B cell (primary cell): ENCODE measurements around the gene COX17. TPM values are rescaled to one million over a fixed set of nuclear protein-coding genes. Genes with fewer than 3 reads are reported as not detected.

Source experiments
- ATAC-seq: fragments of 200-7000 bp; cut with Tn5 transposase; one replicate; pipeline ENCODE4 v1.10.0; 2021; ENCODE audit warnings: low read depth, mild to moderate bottlenecking, moderate number of reproducible peaks, moderate library complexity
- CTCF ChIA-PET: fragments of 350-600 bp; sonication (Branson Sonifier 250); formaldehyde crosslinking; loops from one replicate; lab custom pipeline; 2021; ENCODE audit warnings: antibody characterized with exemption, inconsistent platforms; lab: Charles Lee
- POLR2A ChIA-PET: fragments of 350-600 bp; sonication (Branson Sonifier 250); formaldehyde crosslinking; loops from one replicate; lab custom pipeline; 2021; ENCODE audit warnings: antibody characterized with exemption; lab: Charles Lee
- DNase-seq: peaks from one replicate; pipeline ENCODE4 v3.0.0; 2013
- H2AFZ ChIP-seq: 2 replicates; pipeline ENCODE4 v1.6.1; 2012; ENCODE audit warnings: mild to moderate bottlenecking, low read depth, low read length; ENCODE audit not compliant: insufficient read depth, poor library complexity, severe bottlenecking
- H3K27ac ChIP-seq, 2 donors: 1 replicate in 1 of 2; 2 replicates in 1 of 2; pipeline ENCODE4 v1.5.1; 2012 to 2013; ENCODE audit warnings: low read length in 2 of 2, mild to moderate bottlenecking in 2 of 2, moderate library complexity in 1 of 2
- H3K27me3 ChIP-seq, 4 experiments: fragments of 200-600 bp in 1 of 4; sonication (generic) in 1 of 4; replicated peaks in 1 of 4; 1 replicate in 2 of 4; 2 replicates in 2 of 4; pipeline versions ENCODE4 v1.6.1 to v1.7.0; 2013 to 2016; ENCODE audit warnings: low read length in 3 of 4, mild to moderate bottlenecking in 2 of 4, mixed read lengths in 1 of 4, moderate library complexity in 1 of 4; ENCODE audit not compliant: insufficient read depth in 4 of 4, control insufficient read depth in 3 of 4; ENCODE audit errors: control extremely low read depth in 1 of 4
- H3K36me3 ChIP-seq, 2 experiments: replicated peaks in 1 of 2; 1 replicate in 1 of 2; 2 replicates in 1 of 2; pipeline versions ENCODE4 v1.6.1 to v1.7.1; 2013; ENCODE audit warnings: low read length in 1 of 2; ENCODE audit not compliant: insufficient read depth in 2 of 2, control insufficient read depth in 1 of 2; ENCODE audit errors: control extremely low read depth in 1 of 2, extremely low read depth in 1 of 2
- H3K4me1 ChIP-seq, 2 donors: fragments of 200-600 bp in 1 of 2; sonication (generic) in 1 of 2; 1 replicate in 1 of 2; 2 replicates in 1 of 2; pipeline versions ENCODE4 v1.5.1 to v1.6.1; 2013 to 2017; ENCODE audit warnings: low read length in 2 of 2; ENCODE audit not compliant: control insufficient read depth in 2 of 2, insufficient read depth in 2 of 2
- H3K4me2 ChIP-seq: replicated peaks from 2 replicates; pipeline ENCODE3; 2012; ENCODE audit warnings: mild to moderate bottlenecking, low read depth, low read length; ENCODE audit not compliant: poor library complexity, severe bottlenecking
- H3K4me3 ChIP-seq, 5 experiments: fragments of 200-600 bp in 1 of 5; sonication (generic) in 1 of 5; 1 replicate in 3 of 5; 2 replicates in 2 of 5; pipeline versions ENCODE4 v1.5.1 to v1.7.0; 2011 to 2016; ENCODE audit warnings: low read length in 4 of 5, mild to moderate bottlenecking in 4 of 5, low read depth in 2 of 5, control low read depth in 1 of 5, moderate library complexity in 1 of 5; ENCODE audit not compliant: insufficient read depth in 1 of 5; ENCODE audit errors: control extremely low read depth in 1 of 5, extremely low read depth in 1 of 5
- H3K79me2 ChIP-seq: fragments of 200-600 bp; sonication (generic); one replicate; pipeline ENCODE4 v1.6.0; 2016; ENCODE audit warnings: low read length; ENCODE audit not compliant: control insufficient read depth, insufficient read depth
- H3K9ac ChIP-seq: fragments of 200-600 bp; sonication (generic); 2 replicates; pipeline ENCODE4 v1.6.1; 2017; ENCODE audit warnings: mild to moderate bottlenecking, low read length, moderate library complexity
- H3K9me3 ChIP-seq, 3 donors: one replicate each; pipeline versions ENCODE4 v1.6.1 to v1.7.1; 2013; ENCODE audit warnings: low read length in 2 of 3; ENCODE audit not compliant: control insufficient read depth in 2 of 3, insufficient read depth in 1 of 3; ENCODE audit errors: control extremely low read depth in 1 of 3
- H4K20me1 ChIP-seq: 2 replicates; pipeline ENCODE4 v1.6.0; 2012; ENCODE audit warnings: mild to moderate bottlenecking, low read length; ENCODE audit not compliant: insufficient read depth, control insufficient read depth, poor library complexity, severe bottlenecking
- H3K27ac Mint-ChIP-seq: one replicate; pipeline ENCODE4 v1.8.0; 2021; ENCODE audit warnings: mixed read lengths
- H3K27me3 Mint-ChIP-seq: one replicate; pipeline ENCODE4 v1.8.0; 2021; ENCODE audit warnings: mixed read lengths
- H3K4me1 Mint-ChIP-seq: one replicate; pipeline ENCODE4 v1.8.0; 2021; ENCODE audit warnings: mixed read lengths
- H3K4me3 Mint-ChIP-seq: one replicate; pipeline ENCODE4 v1.8.0; 2021; ENCODE audit warnings: mixed read lengths
- H3K9me3 Mint-ChIP-seq: one replicate; pipeline ENCODE4 v1.8.0; 2022; ENCODE audit warnings: mixed read lengths; ENCODE audit not compliant: insufficient read depth
- CTCF ChIP-seq: fragments of 200-600 bp; IDR thresholded peaks from one replicate; pipeline ENCODE4 v1.8.0; 2022; ENCODE audit warnings: antibody characterized with exemption, mild to moderate bottlenecking
- EZH2 ChIP-seq: IDR thresholded peaks from 2 replicates; pipeline ENCODE4 v1.6.1; 2012; ENCODE audit warnings: borderline replicate concordance, low read depth, mild to moderate bottlenecking, moderate library complexity, low read length; ENCODE audit not compliant: insufficient read depth, poor library complexity, severe bottlenecking
- WGBS: methylation state at CpG from one replicate; pipeline ENCODE4 v1.1.5; 2013; ENCODE audit warnings: missing lambda C conversion rate; ENCODE audit not compliant: insufficient coverage; 5-methylcytosine and 5-hydroxymethylcytosine counted together
- intact Hi-C: fragments of 100-400 bp; cut with micrococcal nuclease; formaldehyde crosslinking; loops from one replicate; pipeline ENCODE4 v1.10.0; 2022
- polyA plus RNA-seq: library from polyadenylated mRNA; depleted of rRNA; stranded (reverse); fragments of >200 nt; gene quantifications from 2 replicates; pipeline ENCODE4 v1.2.3, GENCODE V29; 2012
- total RNA-seq, 2 donors: library from RNA; stranded (reverse); fragments of 120-200 nt in 1 of 2; gene quantifications; 1 replicate in 1 of 2; 2 replicates in 1 of 2; pipeline versions ENCODE4 v1.2.3 to v1.2.4, GENCODE V29; 2013 to 2022

The COX17 gene
- total and polyA plus RNA-seq, 2 donors (not counting 1 experiment from before 2014, with no cell fraction given) = 20.0 to 47.8 TPM

- Mint-ChIP-seq H3K4me3 (no peak overlapping the region), H3K27me3 (no peaks in the 10 kb centered on the region), H3K27ac (no peak overlapping the region), H3K4me1 (peaks cover 24% of the 10 kb centered on the region), H3K9me3 (peaks cover 4% of the 10 kb centered on the region)
- Histone ChIP-seq H3K9ac (no peak overlapping the region), H4K20me1 (no peaks in the 10 kb centered on the region), H3K36me3 (peaks cover 0 to 2% of the 10 kb centered on the region in 2 experiments), H2AFZ (no peak overlapping the region), H3K9me3 (no peaks in the 10 kb centered on the region), H3K4me2 (no peak overlapping the region), H3K27me3 (no peaks in the 10 kb centered on the region), H3K4me3 (no peak overlapping the region), H3K4me1 (peaks cover 16 to 20% of the 10 kb centered on the region in 2 donors), H3K27ac (no peak overlapping the region), H3K79me2 (no peaks in the 10 kb centered on the region)
- WGBS = 86% methylated on average over 2 of the region's 4 CpGs
- TF ChIP-seq EZH2 = no peak
- TF ChIP-seq CTCF = no peak
- DNase-seq = no peak
- CTCF ChIA-PET = no interaction called here
- intact Hi-C loops = no loop called here
- no peak for ATAC-seq
- POLR2A ChIA-PET = no interaction called here
These were observed 40.2 kb downstream of the COX17 start for GRCh38 chr3:119636891-119637611.

- no peak overlapping the region for H3K27ac ChIP-seq
- no peaks in the 10 kb centered on the region for H3K79me2 ChIP-seq
- no peak for TF ChIP-seq CTCF
- no peak for TF ChIP-seq EZH2
- CTCF ChIA-PET = no interaction called here
- peaks cover 4% of the 10 kb centered on the region for H3K9me3 Mint-ChIP-seq
- no peaks in the 10 kb centered on the region for H3K27me3 ChIP-seq
- H3K4me1 Mint-ChIP-seq = peaks cover 24% of the 10 kb centered on the region
- no peak overlapping the region for H3K4me3 Mint-ChIP-seq
- POLR2A ChIA-PET = no interaction called here
- intact Hi-C loops = no loop called here
- 83% methylated on average over 1 of the region's 1 CpG for WGBS
- H3K36me3 ChIP-seq = no peaks in the 10 kb centered on the region
- no peak overlapping the region for H3K4me3 ChIP-seq
- no peaks in the 10 kb centered on the region for H3K27me3 Mint-ChIP-seq
- no peak overlapping the region for H2AFZ ChIP-seq
- ATAC-seq = no peak
- H3K9ac ChIP-seq = no peak overlapping the region
- DNase-seq = no peak
- H3K27ac Mint-ChIP-seq = no peak overlapping the region
- H4K20me1 ChIP-seq = no peaks in the 10 kb centered on the region
- H3K9me3 ChIP-seq = no peaks in the 10 kb centered on the region
- H3K4me2 ChIP-seq = no peak overlapping the region
- H3K4me1 ChIP-seq = peaks cover 16 to 20% of the 10 kb centered on the region in 2 donors
These were observed 41.0 kb downstream of the COX17 start for GRCh38 chr3:119636249-119636648.
